ENCODE results near the gene HTR6. TPM values are rescaled to one million over a fixed set of nuclear protein-coding genes. Genes with fewer than 3 reads are reported as not detected.
A peak's percentile ranks its signal among the peaks of the same experiment; 100 is the strongest.

Gene HTR6
- total and polyA plus RNA-seq, 2 of the 4 experiments (the other 2 are of a cell fraction): not detected

- intact Hi-C loops (cut with micrococcal nuclease): no loop called here
- Histone ChIP-seq H2AFZ (replicated peaks; ENCODE audit: low read length, poor library complexity) (peak overlapping the region; percentile 29), H3K14ac (replicated peaks; ENCODE audit: low read depth, low read length) (no peak overlapping the region), H3K4me3 (ENCODE audit: insufficient read depth, low read depth, low read length) (no peak overlapping the region), H2BK120ac (ENCODE audit: low read depth, low read length) (no peak overlapping the region), H3K4me1 (ENCODE audit: control insufficient read depth, insufficient read depth, low read length) (peaks cover 1% of the 10 kb centered on the region; the same call in 1 of the 2 replicates), H4K5ac (ENCODE audit: low read depth, low read length) (no peak overlapping the region), H3K79me1 (ENCODE audit: low read depth in 1 of 2, low read length in 2 of 2) (peaks cover 0 to 20% of the 10 kb centered on the region in 2 experiments; a peak in 2 of 4 replicates), H3K36me3 (ENCODE audit: control insufficient read depth, insufficient read depth, low read length) (peaks cover 23% of the 10 kb centered on the region; the same call in 1 of the 2 replicates), H3K9me3 (ENCODE audit: control insufficient read depth, insufficient read depth, low read length) (no peaks in the 10 kb centered on the region), H3K9ac (ENCODE audit: low read depth, low read length) (no peak overlapping the region), H3K9me1 (ENCODE audit: insufficient read depth, low read length) (peaks cover 6% of the 10 kb centered on the region), H4K8ac (ENCODE audit: low read depth in 2 of 2, low read length in 2 of 2) (no peak overlapping the region), H4K20me1 (ENCODE audit: insufficient read depth, low read length) (peaks cover 30% of the 10 kb centered on the region), H3K4ac (ENCODE audit: low read depth, low read length) (no peak overlapping the region), H2AK9ac (replicated peaks; ENCODE audit: low read depth, low read length, poor library complexity) (no peak overlapping the region), H3K4me2 (ENCODE audit: low read depth, low read length) (no peak overlapping the region), H2AK5ac (ENCODE audit: low read depth, low read length) (no peak overlapping the region), H3K27me3 (ENCODE audit: control insufficient read depth, insufficient read depth, low read length) (no peaks in the 10 kb centered on the region), H3K18ac (ENCODE audit: low read depth, low read length) (no peak overlapping the region), H3K56ac (ENCODE audit: extremely low read depth, insufficient read depth, low read length) (no peak overlapping the region), H2BK15ac (ENCODE audit: low read depth, low read length) (no peak overlapping the region), H3K27ac (ENCODE audit: insufficient read depth, low read length) (no peak overlapping the region), H2BK20ac (ENCODE audit: low read depth, low read length) (no peak overlapping the region), H4K91ac (ENCODE audit: insufficient read depth, low read depth, low read length) (no peak overlapping the region), H3K23ac (ENCODE audit: low read depth, low read length) (no peak overlapping the region), H2BK5ac (ENCODE audit: low read depth, low read length, poor library complexity, severe bottlenecking) (no peak overlapping the region)
- ChIA-PET CTCF (no interaction called here), POLR2A (ENCODE audit: unreplicated experiment) (interaction anchor here (0.5 kb wide), 1 partner anchor 451 kb away, joined by 4 read pairs; no protein-coding TSS in a partner anchor)
- in situ Hi-C loops (cut with MboI; ENCODE audit: low sequenced_read_pairs): no loop called here
- dilution Hi-C loops (cut with HindIII; ENCODE audit: low sequenced_read_pairs, unreplicated experiment): no loop called here
- WGBS, 2 experiments (ENCODE audit: extremely low coverage in 2 of 2, insufficient read length in 1 of 2): no CpG with 5 or more reads among the region's 15 CpGs
- DNase-seq: no peak
- TF ChIP-seq MAFK (IDR thresholded peaks at IDR 0.05; ENCODE audit: low read depth, low read length) (no peak), BHLHE40 (IDR thresholded peaks at IDR 0.05; ENCODE audit: low read depth, low read length) (no peak), MXI1 (IDR thresholded peaks at IDR 0.05; ENCODE audit: borderline replicate concordance, low read depth, low read length) (no peak), RAD21 (IDR thresholded peaks at IDR 0.05; ENCODE audit: low read length) (no peak), FOS (IDR thresholded peaks at IDR 0.05; ENCODE audit: low read depth, low read length) (no peak), RCOR1 (IDR thresholded peaks at IDR 0.05; ENCODE audit: insufficient replicate concordance, low read length) (no peak)
- ATAC-seq (ENCODE audit: low read depth): no peak
- BruUV-seq (replicated peaks): no TSS peak
Measured at GRCh38 chr1:19656780-19657466, 7.8 kb upstream of the HTR6 start.
